NCI-H2081 (cell line): Measurements from ENCODE around the gene AGAP1.

Experiments used
- DNase-seq, 2 experiments: peaks; one replicate each; lab custom pipeline; 2025; lab: John Stamatoyannopoulos, UW

Gene AGAP1

GRCh38 chr2:235849489-235849888 is 355.6 kb downstream of the AGAP1 start:
- no peak for DNase-seq

GRCh38 chr2:235850289-235850688 is 356.4 kb downstream of the AGAP1 start:
- DNase-seq: no peak

- no peak for DNase-seq
Measured at GRCh38 chr2:235850771-235851551, 357.1 kb downstream of the AGAP1 start.

GRCh38 chr2:235851828-235852525 is 358.1 kb downstream of the AGAP1 start:
- no peak for DNase-seq

GRCh38 chr2:235852526-235852920 is 358.7 kb downstream of the AGAP1 start:
- DNase-seq: no peak

GRCh38 chr2:235854276-235854675 is 360.4 kb downstream of the AGAP1 start:
- no peak for DNase-seq

GRCh38 chr2:235855011-235855410 is 361.2 kb downstream of the AGAP1 start:
- no peak for DNase-seq

GRCh38 chr2:235856151-235856854 is 362.5 kb downstream of the AGAP1 start:
- DNase-seq: no peak

- no peak for DNase-seq
Measured at GRCh38 chr2:235857598-235857997, 363.8 kb downstream of the AGAP1 start.

GRCh38 chr2:235858881-235859280 is 365.0 kb downstream of the AGAP1 start:
- DNase-seq: peak; percentile 12 to 58

- no peak for DNase-seq
Measured at GRCh38 chr2:235859651-235860050, 365.8 kb downstream of the AGAP1 start.

GRCh38 chr2:235860111-235860510 is 366.3 kb downstream of the AGAP1 start:
- DNase-seq: no peak

- DNase-seq: no peak
Measured at GRCh38 chr2:235860871-235861270, 367.0 kb downstream of the AGAP1 start.

- DNase-seq: no peak
Measured at GRCh38 chr2:235861383-235861782, 367.5 kb downstream of the AGAP1 start.

GRCh38 chr2:235863414-235863813 is 369.6 kb downstream of the AGAP1 start:
- DNase-seq: no peak

- no peak for DNase-seq
Measured at GRCh38 chr2:235864302-235864701, 370.5 kb downstream of the AGAP1 start.

GRCh38 chr2:235864733-235865515 is 371.1 kb downstream of the AGAP1 start:
- DNase-seq: no peak

GRCh38 chr2:235866373-235866772 is 372.5 kb downstream of the AGAP1 start:
- no peak for DNase-seq

GRCh38 chr2:235868224-235868623 is 374.4 kb downstream of the AGAP1 start:
- DNase-seq: no peak

- no peak for DNase-seq
Measured at GRCh38 chr2:235868645-235869044, 374.8 kb downstream of the AGAP1 start.

GRCh38 chr2:235870515-235870914 is 376.7 kb downstream of the AGAP1 start:
- no peak for DNase-seq

GRCh38 chr2:235876099-235876679 is 382.3 kb downstream of the AGAP1 start:
- DNase-seq: no peak
